Kidney epithelial cell (primary cell): ENCODE results near the gene PDE4B. TPM values are rescaled to one million over a fixed set of nuclear protein-coding genes. Genes with fewer than 3 reads are reported as not detected.

Source experiments
- DNase-seq: peaks from one replicate; pipeline ENCODE4 v3.0.0-alpha.2; 2010; ENCODE audit warnings: low read depth
- H3K27me3 ChIP-seq: 2 replicates; pipeline ENCODE4 v1.6.0; 2011; ENCODE audit warnings: low read length; ENCODE audit not compliant: control insufficient read depth, insufficient read depth
- H3K36me3 ChIP-seq: 2 replicates; pipeline ENCODE4 v1.5.1; 2011; ENCODE audit warnings: low read length; ENCODE audit not compliant: control insufficient read depth, insufficient read depth
- H3K4me3 ChIP-seq: 2 replicates; pipeline ENCODE4 v1.5.1; 2011; ENCODE audit warnings: low read depth, mild to moderate bottlenecking, control low read depth, low read length
- CTCF ChIP-seq: IDR thresholded peaks from 2 replicates; pipeline ENCODE4 v1.5.1; 2011; ENCODE audit warnings: mild to moderate bottlenecking, moderate library complexity, low read length, control low read depth, inconsistent platforms; ENCODE audit not compliant: insufficient read depth, poor library complexity, severe bottlenecking
- total RNA-seq: library from RNA; depleted of rRNA; stranded (reverse); fragments of >200 nt; gene quantifications from 2 replicates; pipeline ENCODE4 v1.2.3, GENCODE V29; 2015

The PDE4B gene
- total RNA-seq, 1 donor from 2014 or later: 0.33 TPM

- no peak for DNase-seq
- H3K27me3 ChIP-seq: no peaks in the 10 kb centered on the region
- H3K36me3 ChIP-seq: no peaks in the 10 kb centered on the region
- H3K4me3 ChIP-seq: no peak overlapping the region
- TF ChIP-seq CTCF: no peak
Measured at GRCh38 chr1:66303646-66304045, 511.0 kb downstream of the PDE4B start.

- DNase-seq: no peak
- no peaks in the 10 kb centered on the region for H3K27me3 ChIP-seq
- no peak overlapping the region for H3K4me3 ChIP-seq
- TF ChIP-seq CTCF: no peak
- H3K36me3 ChIP-seq: no peaks in the 10 kb centered on the region
Measured at GRCh38 chr1:66304128-66304527, 511.4 kb downstream of the PDE4B start.

- no peak for DNase-seq
Measured at GRCh38 chr1:66305927-66306326, 513.2 kb downstream of the PDE4B start.

GRCh38 chr1:66309006-66309741 lies 516.5 kb downstream of the PDE4B start:
- Histone ChIP-seq H3K36me3 (no peaks in the 10 kb centered on the region), H3K4me3 (no peak overlapping the region), H3K27me3 (no peaks in the 10 kb centered on the region)
- no peak for TF ChIP-seq CTCF
- DNase-seq: no peak

More at GRCh38 chr1:66305927-66306326, 513.2 kb downstream of the PDE4B start:
- TF ChIP-seq CTCF: no peak
- Histone ChIP-seq H3K36me3 (no peaks in the 10 kb centered on the region), H3K27me3 (no peaks in the 10 kb centered on the region), H3K4me3 (no peak overlapping the region)

- Histone ChIP-seq H3K27me3 (no peaks in the 10 kb centered on the region), H3K4me3 (no peak overlapping the region), H3K36me3 (no peaks in the 10 kb centered on the region)
- DNase-seq: no peak
- no peak for TF ChIP-seq CTCF
Measured at GRCh38 chr1:66311092-66311491, 518.4 kb downstream of the PDE4B start.

GRCh38 chr1:66311628-66312027 lies 518.9 kb downstream of the PDE4B start:
- H3K4me3 ChIP-seq: no peak overlapping the region
- no peaks in the 10 kb centered on the region for H3K27me3 ChIP-seq
- H3K36me3 ChIP-seq: no peaks in the 10 kb centered on the region
- DNase-seq: no peak
- TF ChIP-seq CTCF: no peak
